Neuron (in vitro differentiated cells): ENCODE results near the gene TEKT5.
A peak's percentile ranks its signal among the peaks of the same experiment; 100 is the strongest.

Source experiments
- H2AFZ ChIP-seq: one replicate; pipeline ENCODE4 v1.6.1; 2013; ENCODE audit warnings: low read depth, mild to moderate bottlenecking, inconsistent platforms, low read length, moderate library complexity
- H3K27me3 ChIP-seq: one replicate; pipeline ENCODE4 v1.6.1; 2013; ENCODE audit warnings: low read length; ENCODE audit not compliant: insufficient read depth
- H3K36me3 ChIP-seq: one replicate; pipeline ENCODE4 v1.6.1; 2013; ENCODE audit warnings: low read length; ENCODE audit not compliant: insufficient read depth
- H3K4me1 ChIP-seq: one replicate; pipeline ENCODE4 v1.6.1; 2013; ENCODE audit warnings: low read length; ENCODE audit not compliant: insufficient read depth
- H3K4me3 ChIP-seq: 2 replicates; pipeline ENCODE4 v1.5.1; 2013; ENCODE audit warnings: mild to moderate bottlenecking, low read length, moderate library complexity
- H3K9me3 ChIP-seq: one replicate; pipeline ENCODE4 v1.6.1; 2013; ENCODE audit warnings: low read length

TEKT5 gene

DNA sequence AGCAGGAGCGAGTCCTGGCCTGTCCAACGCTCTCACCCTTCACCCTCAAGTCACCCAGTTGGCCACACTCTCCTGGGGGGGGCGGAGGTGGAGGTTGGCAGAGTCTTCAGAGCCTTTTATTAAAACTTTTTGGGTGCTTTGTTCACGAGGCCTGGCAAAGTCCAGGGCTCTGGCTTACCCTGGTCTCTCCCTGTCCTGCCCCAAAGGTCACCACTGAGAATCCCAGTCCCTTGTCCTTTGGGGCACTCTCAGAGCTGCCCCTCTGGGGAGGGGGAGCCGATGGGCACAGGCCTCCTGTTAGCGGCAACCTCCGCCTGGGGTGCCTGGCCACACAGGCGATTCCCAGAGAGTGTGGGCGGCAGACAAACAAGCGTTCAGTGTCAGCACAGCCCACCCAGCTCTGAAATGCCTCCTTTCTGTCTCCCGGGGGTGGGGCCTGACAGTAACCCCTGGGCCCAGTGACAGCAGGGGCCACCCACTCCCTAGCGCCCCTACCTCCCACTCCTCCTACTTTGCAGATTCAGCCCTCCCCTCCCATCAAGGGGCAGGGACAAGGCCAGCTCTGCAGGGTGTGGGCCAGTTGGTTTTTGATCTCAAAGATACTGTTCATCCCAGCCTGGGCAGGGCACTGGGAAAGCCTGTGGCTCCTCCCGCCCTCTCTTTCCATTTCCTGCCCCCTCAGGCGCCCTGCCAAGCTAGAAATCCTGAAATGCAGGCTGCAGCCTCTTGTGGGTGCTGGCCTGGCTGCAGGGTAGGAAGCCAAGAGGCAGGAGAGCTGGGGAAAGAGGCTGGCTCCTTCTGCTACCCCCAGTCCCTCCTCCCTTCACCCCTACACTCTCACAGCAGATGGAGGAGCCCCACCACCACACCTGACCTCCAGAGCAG is 77.7 kb downstream of the TEKT5 start:
- Histone ChIP-seq H3K36me3 (no peaks in the 10 kb centered on the region), H2AFZ (peak overlapping the region; percentile 37), H3K4me1 (peaks cover 17% of the 10 kb centered on the region), H3K9me3 (no peaks in the 10 kb centered on the region), H3K27me3 (peaks cover 18% of the 10 kb centered on the region), H3K4me3 (no peak overlapping the region)

DNA sequence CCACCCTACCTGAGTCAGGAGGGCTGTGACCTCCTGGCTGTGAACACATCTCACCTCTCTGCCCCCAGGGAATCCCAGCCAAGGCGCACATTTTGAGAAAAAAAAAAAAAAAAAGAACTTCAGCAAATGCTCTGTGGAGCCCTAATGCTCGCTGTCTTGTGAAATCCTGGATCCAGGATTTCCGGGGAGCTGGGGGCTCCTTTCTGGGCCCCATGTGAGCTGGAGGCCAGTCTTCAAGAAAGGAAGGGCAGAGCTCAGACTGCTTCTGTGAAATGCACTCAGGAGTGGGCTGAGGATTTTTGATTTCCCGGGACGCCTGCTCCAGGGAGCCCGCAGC is 78.3 kb downstream of the TEKT5 start:
- H3K36me3 ChIP-seq: no peaks in the 10 kb centered on the region
- H3K27me3 ChIP-seq: peaks cover 18% of the 10 kb centered on the region
- H3K9me3 ChIP-seq: no peaks in the 10 kb centered on the region
- H3K4me1 ChIP-seq: peaks cover 17% of the 10 kb centered on the region
- no peak overlapping the region for H3K4me3 ChIP-seq
- H2AFZ ChIP-seq: peak overlapping the region; percentile 37

DNA sequence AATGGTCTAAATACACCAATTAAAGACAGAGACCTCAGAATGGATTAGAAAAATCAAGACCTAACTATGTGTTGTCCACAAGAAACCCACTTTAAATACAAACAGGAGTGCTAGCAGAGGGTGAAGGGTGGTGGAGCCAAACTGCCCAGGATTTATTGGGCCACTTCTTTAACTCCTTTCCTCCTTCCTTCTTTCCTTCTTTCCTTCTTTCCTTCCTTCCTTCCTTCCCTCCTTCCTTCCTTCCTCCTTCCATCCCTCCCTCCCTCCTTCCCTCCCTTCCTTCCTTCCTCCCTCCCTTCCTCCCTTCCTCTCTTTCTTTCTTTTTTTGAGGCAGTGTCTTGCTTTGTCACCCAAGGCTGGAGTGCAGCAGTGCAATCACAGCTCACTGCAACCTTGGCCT is 80.0 kb downstream of the TEKT5 start:
- Histone ChIP-seq H2AFZ (no peak overlapping the region), H3K4me1 (peaks cover 17% of the 10 kb centered on the region), H3K4me3 (no peak overlapping the region), H3K27me3 (peaks cover 13% of the 10 kb centered on the region), H3K9me3 (no peaks in the 10 kb centered on the region), H3K36me3 (no peaks in the 10 kb centered on the region)

DNA sequence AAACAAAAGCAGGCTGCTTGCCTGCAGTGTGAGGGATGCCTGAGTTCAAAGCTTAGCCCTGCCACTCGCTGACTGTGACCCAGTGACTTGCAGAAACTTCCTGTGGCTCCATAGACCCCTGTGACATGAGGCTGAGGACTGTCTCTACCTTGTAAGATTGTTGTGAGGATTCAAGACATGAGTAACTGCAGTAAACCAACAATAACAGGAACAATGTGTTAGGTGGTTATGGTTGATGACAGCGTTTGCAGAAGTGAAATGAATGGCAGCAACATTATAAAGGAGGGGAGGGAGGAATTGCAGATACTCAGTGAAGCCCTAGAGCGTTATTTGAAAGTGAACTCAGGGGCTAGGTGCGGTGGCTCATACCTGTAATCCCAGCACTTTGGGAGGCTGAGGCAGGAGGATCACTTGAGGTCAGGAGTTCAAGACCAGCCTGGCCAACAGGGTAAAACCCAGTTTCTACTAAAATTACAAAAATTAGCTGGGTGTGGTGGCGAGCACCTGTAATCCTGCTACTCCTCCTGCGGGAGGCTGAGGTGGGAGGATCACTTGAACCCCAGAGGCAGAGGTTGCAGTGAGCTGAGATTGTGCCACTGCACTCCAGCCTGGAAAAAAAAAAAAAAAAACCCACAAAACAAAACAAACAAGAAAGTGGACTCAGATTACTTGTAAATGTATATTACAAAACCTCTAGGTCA is 80.8 kb downstream of the TEKT5 start:
- Histone ChIP-seq H3K27me3 (peaks cover 12% of the 10 kb centered on the region), H3K9me3 (no peaks in the 10 kb centered on the region), H3K36me3 (no peaks in the 10 kb centered on the region), H2AFZ (no peak overlapping the region), H3K4me1 (peaks cover 17% of the 10 kb centered on the region), H3K4me3 (no peak overlapping the region)

DNA sequence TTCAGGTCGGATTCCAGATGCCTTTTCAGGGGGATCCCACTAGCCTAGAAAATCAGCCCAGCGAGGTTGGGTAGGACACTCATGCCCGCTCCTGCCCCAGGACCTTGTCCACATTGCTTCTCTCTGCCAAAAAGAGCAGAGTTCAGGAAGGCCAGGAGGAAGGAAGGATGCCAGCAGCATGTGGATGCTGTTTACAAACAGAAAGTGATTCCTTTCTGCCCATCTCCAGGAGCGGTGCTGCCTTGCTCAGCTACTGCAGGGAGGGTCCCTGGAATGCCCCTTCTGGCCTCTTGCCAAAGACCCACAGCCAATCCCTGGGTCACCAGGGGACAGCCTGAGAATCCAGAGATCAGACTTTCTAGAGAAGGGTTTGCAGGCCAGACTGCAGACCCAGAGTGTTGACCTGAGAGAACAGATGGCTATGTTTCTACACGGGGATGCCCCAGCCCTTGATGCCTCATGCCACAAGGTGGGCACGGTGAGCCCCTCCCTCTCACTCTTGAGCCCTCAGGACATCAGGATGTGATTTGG is 82.0 kb downstream of the TEKT5 start:
- Histone ChIP-seq H2AFZ (no peak overlapping the region), H3K4me1 (peaks cover 13% of the 10 kb centered on the region), H3K9me3 (no peaks in the 10 kb centered on the region), H3K27me3 (peaks cover 4% of the 10 kb centered on the region), H3K36me3 (no peaks in the 10 kb centered on the region), H3K4me3 (no peak overlapping the region)

DNA sequence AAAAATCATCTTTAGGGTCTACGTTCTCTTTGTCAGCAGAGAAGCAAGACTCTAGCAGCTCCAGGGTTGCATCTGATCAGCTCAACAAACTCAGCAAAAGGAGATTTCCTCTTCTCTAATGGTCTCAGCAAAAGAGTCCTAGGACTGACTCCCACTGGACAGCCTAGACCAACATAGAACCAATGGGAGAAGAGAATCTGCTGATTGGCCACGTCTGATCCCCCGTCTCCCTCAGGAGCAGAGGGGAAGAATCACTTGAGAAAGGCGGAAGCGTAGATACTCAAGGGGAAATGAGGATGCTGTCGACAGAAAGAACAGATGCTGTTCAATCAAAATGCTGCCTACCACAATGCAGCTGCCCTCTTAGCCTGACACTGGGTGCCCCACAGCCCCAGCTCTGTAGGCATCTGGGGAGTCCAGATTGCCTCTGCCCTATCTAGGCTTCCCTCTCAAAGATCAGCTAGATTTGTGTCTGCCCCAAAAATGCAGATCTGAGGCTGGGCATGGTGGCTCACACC is 82.8 kb downstream of the TEKT5 start:
- peaks cover 1% of the 10 kb centered on the region for H3K9me3 ChIP-seq
- no peak overlapping the region for H3K4me3 ChIP-seq
- peaks cover 4% of the 10 kb centered on the region for H3K27me3 ChIP-seq
- H3K36me3 ChIP-seq: no peaks in the 10 kb centered on the region
- no peak overlapping the region for H2AFZ ChIP-seq
- H3K4me1 ChIP-seq: peaks cover 5% of the 10 kb centered on the region

DNA sequence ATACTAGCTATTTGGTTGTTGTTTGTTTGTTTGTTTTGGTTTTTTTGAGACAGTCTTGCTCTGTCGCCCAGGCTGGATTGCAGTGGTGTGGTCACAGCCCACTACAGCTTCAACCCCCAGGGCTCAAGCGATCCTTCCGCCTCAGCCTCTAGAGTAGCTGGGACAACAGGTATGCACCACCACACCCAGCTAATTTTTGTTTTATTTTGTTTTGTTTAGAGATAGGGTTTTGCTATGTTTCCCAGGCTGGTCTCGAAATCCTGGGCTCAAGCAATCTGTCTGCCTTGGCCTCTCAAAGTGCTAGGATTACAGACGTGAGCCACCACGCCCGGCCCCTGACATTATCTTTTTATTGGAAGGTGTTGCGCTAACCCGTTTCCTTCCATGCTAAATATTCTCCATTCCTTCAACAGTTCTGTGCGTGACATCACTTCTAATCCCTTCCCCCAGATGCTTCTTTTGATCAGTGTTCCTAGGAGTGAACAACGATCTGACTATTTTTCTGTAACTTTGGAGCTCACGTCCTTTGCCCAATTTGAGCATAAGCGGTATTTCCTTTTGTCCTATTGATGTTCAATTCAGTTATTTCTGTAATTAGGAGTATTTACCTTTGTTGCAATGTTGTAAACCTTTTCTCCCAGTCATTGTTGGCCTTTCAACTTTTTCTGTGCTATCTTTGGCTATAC is 84.1 kb downstream of the TEKT5 start:
- no peak overlapping the region for H2AFZ ChIP-seq
- H3K36me3 ChIP-seq: no peaks in the 10 kb centered on the region
- H3K4me3 ChIP-seq: no peak overlapping the region
- no peaks in the 10 kb centered on the region for H3K4me1 ChIP-seq
- peaks cover 2% of the 10 kb centered on the region for H3K27me3 ChIP-seq
- H3K9me3 ChIP-seq: peaks cover 1% of the 10 kb centered on the region

DNA sequence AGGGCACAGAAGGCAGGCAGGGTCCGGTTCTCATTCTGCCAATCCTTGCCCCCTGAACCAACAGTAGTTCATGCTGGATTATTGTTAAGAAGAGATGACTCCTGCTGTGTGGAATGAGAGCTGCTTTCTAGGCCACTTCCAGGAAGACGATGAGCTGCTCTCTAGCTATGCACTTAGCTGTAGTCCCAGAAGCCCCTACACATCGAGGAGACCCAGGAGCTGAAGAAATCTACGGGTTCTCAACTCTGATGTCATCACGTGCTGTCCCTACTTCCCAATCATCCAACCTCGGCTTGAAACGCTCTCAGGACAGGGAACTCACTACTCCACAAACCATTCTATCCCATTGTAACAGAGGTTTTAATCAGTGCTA is 85.3 kb downstream of the TEKT5 start:
- no peaks in the 10 kb centered on the region for H3K36me3 ChIP-seq
- no peak overlapping the region for H2AFZ ChIP-seq
- H3K4me1 ChIP-seq: no peaks in the 10 kb centered on the region
- no peak overlapping the region for H3K4me3 ChIP-seq
- H3K9me3 ChIP-seq: peaks cover 1% of the 10 kb centered on the region
- peaks cover 2% of the 10 kb centered on the region for H3K27me3 ChIP-seq

DNA sequence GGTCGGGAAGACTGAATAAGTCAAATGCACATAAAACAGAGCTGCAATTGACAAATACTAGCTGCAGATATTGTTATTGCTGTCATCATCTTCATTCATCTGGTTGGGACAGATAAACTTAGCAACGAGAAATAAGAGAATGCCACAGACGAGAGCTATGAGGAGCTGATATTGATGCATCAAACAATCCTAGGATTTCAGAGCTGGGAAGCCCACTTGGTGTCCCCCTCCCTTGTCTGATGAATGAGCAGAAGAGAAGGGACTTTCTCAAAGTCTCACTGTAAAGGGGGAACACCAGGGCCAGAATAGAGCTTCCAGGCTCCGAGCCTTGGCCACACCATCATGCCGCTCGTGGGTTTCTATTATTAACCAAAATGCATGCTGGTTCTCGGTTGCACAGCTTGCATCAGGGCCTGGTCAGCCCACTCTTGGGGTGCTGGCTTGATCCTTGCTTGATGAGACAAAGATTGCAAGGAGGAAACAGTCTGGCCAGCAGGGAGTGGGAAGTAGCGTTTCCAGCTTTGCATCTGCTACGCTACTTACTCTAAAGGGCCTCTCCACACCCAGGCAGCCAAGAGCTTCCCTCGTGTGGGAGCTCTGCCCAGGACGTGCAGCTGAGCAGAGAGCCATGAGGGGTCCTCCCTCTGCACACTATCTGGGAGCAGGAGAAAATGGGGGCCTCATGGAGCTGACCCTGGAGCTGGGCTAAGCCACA is 85.9 kb downstream of the TEKT5 start:
- no peaks in the 10 kb centered on the region for H3K36me3 ChIP-seq

DNA sequence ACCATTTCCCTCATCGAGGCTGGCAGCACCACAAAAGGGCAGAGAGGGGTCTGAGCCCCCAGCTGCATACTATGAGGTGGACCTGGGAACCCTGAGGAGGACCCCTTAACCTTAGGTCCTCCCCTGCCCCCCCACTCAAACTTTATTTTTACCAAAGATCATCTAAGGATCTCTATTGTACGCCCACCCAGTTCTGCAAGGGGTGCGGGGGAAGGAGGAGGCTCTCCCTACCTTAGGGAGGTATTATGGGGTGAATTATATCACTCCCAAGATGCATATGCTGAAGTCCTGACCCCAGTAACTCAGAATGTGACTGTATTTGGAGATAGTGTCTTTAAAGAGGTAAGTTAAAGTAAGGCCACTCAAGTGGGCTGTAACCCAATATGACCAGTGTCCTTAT is 87.6 kb downstream of the TEKT5 start:
- Histone ChIP-seq H3K4me1 (no peaks in the 10 kb centered on the region), H3K4me3 (no peak overlapping the region), H3K36me3 (no peaks in the 10 kb centered on the region), H3K9me3 (peaks cover 3% of the 10 kb centered on the region), H2AFZ (no peak overlapping the region), H3K27me3 (peaks cover 7% of the 10 kb centered on the region)

More for the DNA sequence above, 85.9 kb downstream of the TEKT5 start:
- no peak overlapping the region for H3K4me3 ChIP-seq
- no peaks in the 10 kb centered on the region for H3K4me1 ChIP-seq
- no peak overlapping the region for H2AFZ ChIP-seq
- peaks cover 1% of the 10 kb centered on the region for H3K9me3 ChIP-seq
- H3K27me3 ChIP-seq: peaks cover 5% of the 10 kb centered on the region

DNA sequence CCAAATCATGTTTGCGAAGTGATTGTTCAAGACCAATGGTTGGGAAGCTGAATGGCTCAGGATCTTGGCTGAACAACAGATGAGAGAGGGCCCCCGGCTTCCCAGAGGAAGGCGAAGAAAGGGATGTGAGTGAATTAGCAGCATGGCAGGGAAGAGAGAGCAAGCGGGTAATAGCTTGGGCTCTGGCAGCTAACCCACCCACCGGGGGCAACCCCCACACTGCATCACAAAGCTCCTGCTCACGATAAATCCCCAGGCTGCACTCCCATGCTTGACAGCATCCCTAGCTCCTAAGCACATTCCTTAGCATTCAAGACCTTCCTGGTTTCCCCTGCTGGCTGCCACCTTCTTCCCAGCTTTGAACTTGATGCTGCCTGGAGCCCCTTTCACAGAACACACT is 88.1 kb downstream of the TEKT5 start:
- H3K4me3 ChIP-seq: no peak overlapping the region
- H3K27me3 ChIP-seq: peaks cover 7% of the 10 kb centered on the region
- H3K4me1 ChIP-seq: no peaks in the 10 kb centered on the region
- peaks cover 3% of the 10 kb centered on the region for H3K9me3 ChIP-seq
- no peak overlapping the region for H2AFZ ChIP-seq
- no peaks in the 10 kb centered on the region for H3K36me3 ChIP-seq

DNA sequence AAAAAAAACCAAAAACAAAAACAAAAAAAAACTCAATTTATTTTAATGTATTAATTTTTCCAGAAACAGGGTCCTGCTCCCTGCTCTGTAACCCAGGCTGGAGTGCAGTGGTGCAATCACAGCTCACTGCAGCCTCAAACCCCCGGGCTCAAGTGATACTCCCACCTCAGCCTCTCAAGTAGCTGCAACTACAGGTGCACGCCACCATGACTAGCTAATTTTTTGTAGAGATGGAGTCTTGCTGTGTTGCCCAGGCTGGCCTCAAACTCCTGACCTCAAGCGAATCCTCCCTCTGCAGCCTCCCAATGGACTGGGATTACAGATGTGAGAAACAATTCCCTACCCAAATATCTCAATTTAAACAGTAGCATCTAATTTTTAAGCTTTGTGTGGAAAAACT is 89.1 kb downstream of the TEKT5 start:
- H3K4me3 ChIP-seq: no peak overlapping the region
- H3K36me3 ChIP-seq: no peaks in the 10 kb centered on the region
- H3K4me1 ChIP-seq: no peaks in the 10 kb centered on the region
- H2AFZ ChIP-seq: no peak overlapping the region
- peaks cover 13% of the 10 kb centered on the region for H3K27me3 ChIP-seq
- H3K9me3 ChIP-seq: peaks cover 3% of the 10 kb centered on the region
